OCI-LY3 (cell line): ENCODE results near the gene WIPF3.

Source experiments
- H2AFZ ChIP-seq: fragments of 200-600, 300-600 bp; shearing (Covaris generic); 2 replicates; pipeline ENCODE4 v1.6.0; 2014; ENCODE audit warnings: antibody characterized with exemption, low read depth, low read length
- H3K27ac ChIP-seq: fragments of 200-600, 300-600 bp; sonication (generic); 2 replicates; pipeline ENCODE4 v1.5.1; 2014; ENCODE audit warnings: mild to moderate bottlenecking, low read length, moderate library complexity, mixed read lengths
- H3K27me3 ChIP-seq: fragments of 200-600, 300-600 bp; sonication (generic); 2 replicates; pipeline ENCODE4 v1.6.1; 2014; ENCODE audit warnings: low read depth, low read length, mixed read lengths
- H3K36me3 ChIP-seq: fragments of 200-600, 300-600 bp; sonication (generic); replicated peaks from 2 replicates; pipeline ENCODE3; 2014; ENCODE audit warnings: low read depth, low read length, mixed read lengths
- H3K4me1 ChIP-seq: fragments of 300-600, 200-600 bp; sonication (generic); 2 replicates; pipeline ENCODE4 v1.6.1; 2014; ENCODE audit warnings: low read length, mixed read lengths
- H3K4me2 ChIP-seq: fragments of 200-600, 300-600 bp; sonication (generic); 2 replicates; pipeline ENCODE4 v1.6.1; 2014; ENCODE audit warnings: low read length, mixed read lengths
- H3K4me3 ChIP-seq: fragments of 300-600, 200-600 bp; sonication (generic); 2 replicates; pipeline ENCODE4 v1.5.1; 2014; ENCODE audit warnings: antibody characterized with exemption, mild to moderate bottlenecking, low read length, moderate library complexity
- H3K79me2 ChIP-seq: fragments of 300-600, 200-600 bp; shearing (Covaris generic); 2 replicates; pipeline ENCODE4 v1.6.1; 2014; ENCODE audit warnings: mild to moderate bottlenecking, low read length, mixed read lengths
- H3K9ac ChIP-seq: fragments of 300-600, 200-600 bp; shearing (Covaris generic); 2 replicates; pipeline ENCODE4 v1.6.0; 2014; ENCODE audit warnings: mild to moderate bottlenecking, low read length, moderate library complexity
- H3K9me3 ChIP-seq: fragments of 200-600, 300-600 bp; shearing (Covaris generic); 2 replicates; pipeline ENCODE4 v1.6.1; 2014; ENCODE audit warnings: low read length, mixed read lengths; ENCODE audit not compliant: insufficient read depth
- H4K20me1 ChIP-seq: fragments of 200-600, 300-600 bp; sonication (generic); 2 replicates; pipeline ENCODE4 v1.6.1; 2016; ENCODE audit warnings: low read length, mixed read lengths; ENCODE audit not compliant: insufficient read depth
- CTCF ChIP-seq: fragments of 200-600, 300-600 bp; sonication (generic); IDR thresholded peaks from 2 replicates; pipeline ENCODE4 v1.5.1; 2014; ENCODE audit warnings: antibody characterized with exemption, low read length, low read depth
- EZH2phosphoT487 ChIP-seq: fragments of 200-600 bp; shearing (Covaris generic); IDR thresholded peaks from 2 replicates; pipeline ENCODE4 v1.6.1; 2018; ENCODE audit warnings: antibody characterized with exemption, mixed run types, low read depth

Gene WIPF3

GRCh38 chr7:29797112-29797944, 9.0 kb upstream of the WIPF3 start:
- Histone ChIP-seq H3K4me2 (no peak overlapping the region), H3K27me3 (0 out of 2 replicates have a peak, but pooled peaks cover 4% of the 10 kb centered on the region), H4K20me1 (no peaks in the 10 kb centered on the region), H3K9me3 (no peaks in the 10 kb centered on the region), H3K4me3 (no peak overlapping the region), H3K79me2 (no peaks in the 10 kb centered on the region), H3K36me3 (no peaks in the 10 kb centered on the region), H3K9ac (no peak overlapping the region), H2AFZ (no peak overlapping the region), H3K4me1 (no peaks in the 10 kb centered on the region), H3K27ac (no peak overlapping the region)
- no peak for TF ChIP-seq EZH2phosphoT487
- no peak for TF ChIP-seq CTCF

DNA sequence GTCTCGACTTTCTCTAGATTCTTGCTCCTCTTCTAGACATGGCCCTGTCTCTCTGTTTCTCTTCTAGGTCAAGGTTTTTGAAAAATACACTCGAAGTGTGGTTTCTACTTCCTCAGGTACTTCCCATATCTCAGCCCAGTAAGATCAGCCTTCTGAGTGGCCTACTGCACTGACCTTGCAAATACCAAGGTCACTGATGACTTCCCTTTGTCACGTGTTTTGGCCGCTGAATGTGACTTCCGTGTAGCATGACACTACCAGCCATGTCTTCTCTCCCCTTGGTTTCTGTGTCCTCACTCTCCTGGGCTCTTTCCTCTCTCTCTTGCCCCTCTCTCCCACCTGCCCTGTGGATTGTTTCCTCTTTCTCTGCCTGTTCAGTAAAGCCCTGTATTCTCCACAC, 7.9 kb upstream of the WIPF3 start:
- no peak overlapping the region for H3K9ac ChIP-seq
- no peaks in the 10 kb centered on the region for H4K20me1 ChIP-seq
- H3K4me2 ChIP-seq = no peak overlapping the region
- H3K27ac ChIP-seq = no peak overlapping the region
- no peak overlapping the region for H3K4me3 ChIP-seq
- no peak overlapping the region for H2AFZ ChIP-seq
- no peaks in the 10 kb centered on the region for H3K9me3 ChIP-seq
- no peaks in the 10 kb centered on the region for H3K4me1 ChIP-seq
- 0 out of 2 replicates have a peak, but pooled peaks cover 4% of the 10 kb centered on the region for H3K27me3 ChIP-seq
- TF ChIP-seq CTCF (no peak), EZH2phosphoT487 (no peak)
- H3K36me3 ChIP-seq = no peaks in the 10 kb centered on the region
- no peaks in the 10 kb centered on the region for H3K79me2 ChIP-seq

- Histone ChIP-seq H3K79me2 (no peaks in the 10 kb centered on the region), H3K4me2 (no peak overlapping the region), H2AFZ (no peak overlapping the region), H3K4me1 (no peaks in the 10 kb centered on the region), H3K27ac (no peak overlapping the region), H4K20me1 (no peaks in the 10 kb centered on the region), H3K9me3 (no peaks in the 10 kb centered on the region), H3K4me3 (no peak overlapping the region), H3K9ac (no peak overlapping the region), H3K36me3 (no peaks in the 10 kb centered on the region), H3K27me3 (0 out of 2 replicates have a peak, but pooled peaks cover 4% of the 10 kb centered on the region)
- TF ChIP-seq EZH2phosphoT487 = no peak
- no peak for TF ChIP-seq CTCF
These were observed 4.4 kb upstream of the WIPF3 start for GRCh38 chr7:29801929-29802328.

- TF ChIP-seq CTCF = no peak
- no peak for TF ChIP-seq EZH2phosphoT487
- Histone ChIP-seq H2AFZ (no peak overlapping the region), H3K79me2 (no peaks in the 10 kb centered on the region), H3K27me3 (peaks cover 5% of the 10 kb centered on the region; the same call in 1 of the 2 replicates), H3K4me2 (no peak overlapping the region), H3K9ac (no peak overlapping the region), H3K9me3 (no peaks in the 10 kb centered on the region), H3K36me3 (no peaks in the 10 kb centered on the region), H3K27ac (no peak overlapping the region), H3K4me3 (no peak overlapping the region), H3K4me1 (no peaks in the 10 kb centered on the region), H4K20me1 (no peaks in the 10 kb centered on the region)
These were observed 1.3 kb upstream of the WIPF3 start for GRCh38 chr7:29805031-29805430.
